H1 (cell line): Measurements from ENCODE around the gene UVSSA. TPM values are rescaled to one million over a fixed set of nuclear protein-coding genes. Genes with fewer than 3 reads are reported as not detected.

ENCODE experiments used
- CTCF ChIA-PET: fragments of 300-600 bp; sonication (Branson Sonifier 250); formaldehyde crosslinking; loops from one replicate; lab custom pipeline; 2021; ENCODE audit not compliant: partially characterized antibody; lab: Charles Lee
- POLR2A ChIA-PET: fragments of 300-600 bp; sonication (Branson Sonifier 250); formaldehyde crosslinking; loops from one replicate; lab custom pipeline; 2021; ENCODE audit warnings: inconsistent platforms; ENCODE audit not compliant: partially characterized antibody; lab: Charles Lee
- DNase-seq, 2 experiments: peaks; one replicate each; pipeline versions ENCODE4 v3.0.0 to v3.0.0-alpha.2; 2010 to 2022; ENCODE audit warnings: low spot score in 2 of 2, low read depth in 1 of 2, mixed read lengths in 1 of 2
- FAIRE-seq: peaks from 2 replicates; lab custom pipeline; 2011; peaks lifted over from hg19 to GRCh38; lab: Jason Lieb, UNC
- H2AFZ ChIP-seq: 2 replicates; pipeline ENCODE4 v1.8.1; 2012; ENCODE audit warnings: low read length, inconsistent platforms
- H2AK5ac ChIP-seq: 2 replicates; pipeline ENCODE4 v1.6.1; 2013; ENCODE audit warnings: low read depth, low read length
- H2BK120ac ChIP-seq: replicated peaks from 2 replicates; pipeline ENCODE3; 2013; ENCODE audit warnings: low read depth, low read length, inconsistent platforms
- H2BK12ac ChIP-seq: 2 replicates; pipeline ENCODE4 v1.6.1; 2013; ENCODE audit warnings: low read depth, low read length
- H2BK15ac ChIP-seq: 2 replicates; pipeline ENCODE4 v1.6.1; 2013; ENCODE audit warnings: low read length
- H2BK20ac ChIP-seq: 2 replicates; pipeline ENCODE4 v1.6.1; 2013; ENCODE audit warnings: low read length
- H2BK5ac ChIP-seq: 2 replicates; pipeline ENCODE4 v1.6.1; 2013; ENCODE audit warnings: low read depth, low read length
- H3K14ac ChIP-seq: 2 replicates; pipeline ENCODE4 v1.6.1; 2013; ENCODE audit warnings: inconsistent platforms; ENCODE audit not compliant: insufficient read length
- H3K18ac ChIP-seq: 2 replicates; pipeline ENCODE4 v1.6.1; 2013; ENCODE audit warnings: low read length; ENCODE audit errors: extremely low read depth
- H3K23ac ChIP-seq: 2 replicates; pipeline ENCODE4 v1.6.1; 2013; ENCODE audit warnings: inconsistent platforms; ENCODE audit not compliant: insufficient read length
- H3K23me2 ChIP-seq: 2 replicates; pipeline ENCODE4 v1.6.1; 2013; ENCODE audit warnings: low read depth, low read length
- H3K27ac ChIP-seq: 2 replicates; pipeline ENCODE4 v1.6.1; 2011; ENCODE audit warnings: low read depth, low read length, inconsistent platforms
- H3K27me3 ChIP-seq, 4 experiments: replicated peaks in 1 of 4; 1 replicate in 1 of 4; 2 replicates in 3 of 4; pipeline versions ENCODE4 v1.6.1 to v1.8.1; 2011 to 2013; ENCODE audit warnings: low read length in 3 of 4, mild to moderate bottlenecking in 3 of 4, inconsistent platforms in 2 of 4, mixed read lengths in 2 of 4, moderate library complexity in 1 of 4; ENCODE audit not compliant: control insufficient read depth in 3 of 4, insufficient read depth in 3 of 4; ENCODE audit errors: extremely low read depth in 1 of 4
- H3K36me3 ChIP-seq, 4 experiments: 2 replicates each; pipeline versions ENCODE4 v1.6.1 to v1.8.1; 2011 to 2013; ENCODE audit warnings: mild to moderate bottlenecking in 4 of 4, low read length in 3 of 4, moderate library complexity in 2 of 4, control low read depth in 1 of 4, inconsistent platforms in 1 of 4; ENCODE audit not compliant: insufficient read depth in 4 of 4, control insufficient read depth in 2 of 4
- H3K4ac ChIP-seq: replicated peaks from 2 replicates; pipeline ENCODE3; 2013; ENCODE audit warnings: low read length, low read depth, mixed read lengths, inconsistent platforms; ENCODE audit not compliant: insufficient read length
- H3K4me1 ChIP-seq, 4 experiments: replicated peaks in 1 of 4; 1 replicate in 1 of 4; 2 replicates in 3 of 4; pipeline versions ENCODE4 v1.6.1 to v1.8.1; 2011 to 2013; ENCODE audit warnings: low read length in 3 of 4, inconsistent platforms in 2 of 4, mixed read lengths in 1 of 4; ENCODE audit not compliant: insufficient read depth in 4 of 4, control insufficient read depth in 3 of 4
- H3K4me2 ChIP-seq, 2 experiments: 2 replicates each; pipeline versions ENCODE4 v1.6.1 to v1.8.1; 2011 to 2013; ENCODE audit warnings: low read depth in 2 of 2, low read length in 2 of 2, control low read depth in 1 of 2, inconsistent platforms in 1 of 2, mild to moderate bottlenecking in 1 of 2; ENCODE audit not compliant: insufficient read depth in 1 of 2
- H3K4me3 ChIP-seq, 4 experiments: fragments of 200-600, 300-600 bp in 1 of 4; sonication (generic), shearing (Covaris generic), sonication (Bioruptor Twin) in 1 of 4; 2 replicates each; pipeline versions ENCODE4 v1.5.1 to v1.8.1; 2011 to 2016; ENCODE audit warnings: low read length in 4 of 4, low read depth in 3 of 4, control low read depth in 2 of 4, inconsistent platforms in 2 of 4, mild to moderate bottlenecking in 2 of 4, mixed read lengths in 1 of 4, moderate library complexity in 1 of 4; ENCODE audit not compliant: insufficient read depth in 2 of 4; ENCODE audit errors: extremely low read depth in 1 of 4
- H3K56ac ChIP-seq: replicated peaks from 2 replicates; pipeline ENCODE3; 2013; ENCODE audit warnings: low read depth, mild to moderate bottlenecking, mixed read lengths, low read length, inconsistent platforms; ENCODE audit not compliant: insufficient read length
- H3K79me1 ChIP-seq: 2 replicates; pipeline ENCODE4 v1.6.1; 2013; ENCODE audit warnings: low read depth, low read length, control low read depth
- H3K79me2 ChIP-seq, 2 experiments: 2 replicates each; pipeline versions ENCODE4 v1.6.1 to v1.8.1; 2012 to 2013; ENCODE audit warnings: low read length in 2 of 2, mild to moderate bottlenecking in 2 of 2, inconsistent platforms in 1 of 2; ENCODE audit not compliant: insufficient read depth in 2 of 2, control insufficient read depth in 1 of 2
- H3K9ac ChIP-seq, 4 experiments: replicated peaks in 1 of 4; 1 replicate in 1 of 4; 2 replicates in 3 of 4; pipeline versions ENCODE4 v1.6.1 to v1.8.1; 2011 to 2013; ENCODE audit warnings: low read depth in 3 of 4, low read length in 3 of 4, control low read depth in 2 of 4, mild to moderate bottlenecking in 2 of 4, moderate library complexity in 2 of 4, inconsistent platforms in 1 of 4; ENCODE audit errors: extremely low read depth in 1 of 4
- H3K9me3 ChIP-seq, 2 experiments: 2 replicates each; pipeline versions ENCODE4 v1.6.1 to v1.8.1; 2012 to 2013; ENCODE audit warnings: mild to moderate bottlenecking in 2 of 2, moderate library complexity in 2 of 2, control low read depth in 1 of 2, inconsistent platforms in 1 of 2, low read depth in 1 of 2, low read length in 1 of 2, mixed read lengths in 1 of 2; ENCODE audit not compliant: insufficient read depth in 2 of 2
- H4K20me1 ChIP-seq, 2 experiments: replicated peaks in 1 of 2; 2 replicates each; pipeline versions ENCODE3 to v1.8.1; 2011 to 2013; ENCODE audit warnings: inconsistent platforms in 2 of 2, low read length in 2 of 2, mild to moderate bottlenecking in 1 of 2; ENCODE audit not compliant: insufficient read depth in 2 of 2, control insufficient read depth in 1 of 2
- H4K5ac ChIP-seq: 2 replicates; pipeline ENCODE4 v1.6.1; 2013; ENCODE audit warnings: low read length, low read depth, mixed read lengths, inconsistent platforms; ENCODE audit not compliant: insufficient read length
- H4K8ac ChIP-seq: 2 replicates; pipeline ENCODE4 v1.8.0; 2013; ENCODE audit warnings: mild to moderate bottlenecking, moderate library complexity, low read length, inconsistent platforms; ENCODE audit not compliant: insufficient read depth; ENCODE audit errors: extremely low read depth
- H4K91ac ChIP-seq: replicated peaks from 2 replicates; pipeline ENCODE3; 2013; ENCODE audit warnings: low read length, mixed read lengths, inconsistent platforms; ENCODE audit not compliant: insufficient read length
- BRCA1 ChIP-seq: IDR thresholded peaks from 2 replicates; pipeline ENCODE4 v1.6.1; 2012; ENCODE audit warnings: low read depth, low read length, improper control_type of control experiment
- EP300 ChIP-seq, 2 experiments: IDR thresholded peaks; 1 replicate in 1 of 2; 2 replicates in 1 of 2; pipeline ENCODE4 v1.6.1; 2011 to 2012; ENCODE audit warnings: low read depth in 2 of 2, low read length in 2 of 2, mild to moderate bottlenecking in 2 of 2, borderline replicate concordance in 1 of 2, inconsistent platforms in 1 of 2, moderate library complexity in 1 of 2
- EZH2 ChIP-seq: fragments of 200-600 bp; sonication (generic); IDR thresholded peaks from 2 replicates; pipeline ENCODE4 v1.7.1; 2012; ENCODE audit warnings: low read depth, mild to moderate bottlenecking, moderate library complexity, low read length, inconsistent platforms; ENCODE audit not compliant: severe bottlenecking
- JUN ChIP-seq: IDR thresholded peaks from 2 replicates; pipeline ENCODE4 v1.6.1; 2011; ENCODE audit warnings: low read depth, mild to moderate bottlenecking, improper control_type of control experiment, low read length
- KDM1A ChIP-seq: fragments of 200-600, 300-600 bp; sonication (generic); IDR thresholded peaks from 2 replicates; pipeline ENCODE4 v1.7.1; 2016; ENCODE audit warnings: mild to moderate bottlenecking, low read length, borderline replicate concordance
- SIRT6 ChIP-seq: IDR thresholded peaks from one replicate; pipeline ENCODE4 v1.7.1; 2012; ENCODE audit warnings: low read length, inconsistent platforms
- SRF ChIP-seq: IDR thresholded peaks from 2 replicates; pipeline ENCODE4 v1.6.1; 2011; ENCODE audit warnings: mild to moderate bottlenecking, low read depth, low read length, moderate library complexity
- TAF1 ChIP-seq: IDR thresholded peaks from 2 replicates; pipeline ENCODE4 v1.6.1; 2011; ENCODE audit warnings: mild to moderate bottlenecking, low read depth, low read length
- TAF7 ChIP-seq: optimal IDR thresholded peaks from 2 replicates; pipeline ENCODE3; 2011; ENCODE audit warnings: low read depth, mild to moderate bottlenecking, inconsistent platforms, low read length, moderate library complexity, borderline replicate concordance
- TCF12 ChIP-seq: IDR thresholded peaks from 2 replicates; pipeline ENCODE4 v1.6.1; 2011; ENCODE audit warnings: low read depth, mild to moderate bottlenecking, low read length
- USF2 ChIP-seq: IDR thresholded peaks from 2 replicates; pipeline ENCODE4 v1.6.1; 2011; ENCODE audit warnings: low read length, improper control_type of control experiment
- YY1 ChIP-seq: IDR thresholded peaks from 2 replicates; pipeline ENCODE4 v1.6.1; 2011; ENCODE audit warnings: low read depth, mild to moderate bottlenecking, low read length
- ZNF274 ChIP-seq: IDR thresholded peaks from 2 replicates; pipeline ENCODE4 v1.7.0; 2012; ENCODE audit warnings: low read length, borderline replicate concordance; ENCODE audit errors: extremely low read depth
- WGBS, 2 experiments: shearing (Covaris generic) in 1 of 2; methylation state at CpG; one replicate each; pipeline versions ENCODE4 v1.1.6 to v1.1.7; 2013 to 2015; ENCODE audit warnings: low lambda C conversion rate in 2 of 2, mixed read lengths in 2 of 2, inconsistent platforms in 1 of 2, low coverage in 1 of 2, missing lambda C conversion rate in 1 of 2; ENCODE audit not compliant: insufficient replicate concordance in 2 of 2, insufficient coverage in 1 of 2, insufficient read length in 1 of 2; ENCODE audit errors: extremely low coverage in 1 of 2, missing lambda C conversion rate in 1 of 2; 5-methylcytosine and 5-hydroxymethylcytosine counted together
- polyA plus RNA-seq, 7 experiments: library from polyadenylated mRNA; depleted of rRNA in 3 of 7; stranded (reverse) in 5 of 7; unstranded in 2 of 7; fragments of >200 nt in 5 of 7; fragments of 200-250 nt in 2 of 7; gene quantifications; 1 replicate in 5 of 7; 2 replicates in 1 of 7; 4 replicates in 1 of 7; pipeline versions ENCODE4 v1.2.1 to v1.2.3, GENCODE V29; 2011 to 2013; ENCODE audit warnings: missing spikeins in 2 of 7, mixed read lengths in 2 of 7
- total RNA-seq: library from RNA; stranded (reverse); fragmentation: NEBNext Ultra II Directional; extraction: Animal tissue kit (Norgen Biotek cat#: 25700); gene quantifications from 2 replicates; pipeline ENCODE4 v1.2.1, GENCODE V29; 2021

Gene UVSSA
- total and polyA plus RNA-seq, 2 of the 8 experiments (the other 6 are each of a cell fraction or from before 2014, with no cell fraction given): 14.5 to 19.4 TPM

GRCh38 chr4:1416948-1417260, 69.9 kb downstream of the UVSSA start:
- WGBS, 2 experiments: 94% methylated on average over 7 of the region's 7 CpGs; no CpG with 5 or more reads in 1 of the 2 experiments
- Histone ChIP-seq H3K27ac (no peak overlapping the region), H4K91ac (no peak overlapping the region), H4K20me1 (peaks cover 4 to 7% of the 10 kb centered on the region in 2 experiments), H3K79me2 (no peaks in the 10 kb centered on the region), H3K9me3 (no peaks in the 10 kb centered on the region), H3K79me1 (no peaks in the 10 kb centered on the region), H3K56ac (no peak overlapping the region), H2AK5ac (no peak overlapping the region), H3K4me3 (no peak overlapping the region), H2BK20ac (no peak overlapping the region)
- CTCF ChIA-PET: interaction anchor here (1.1 kb wide), 1 partner anchor 62 kb away, joined by 3 read pairs; no protein-coding TSS in a partner anchor
- TF ChIP-seq SIRT6 (no peak), YY1 (no peak), KDM1A (no peak), TAF1 (no peak), ZNF274 (no peak), TAF7 (no peak), TCF12 (no peak), USF2 (no peak), JUN (no peak), EZH2 (no peak), SRF (no peak), BRCA1 (no peak), EP300 (IDR thresholded peaks at IDR 0.05; ENCODE audit: borderline replicate concordance in 1 of 2, low read depth in 2 of 2, low read length in 2 of 2) (no peak)
- TF ChIP-seq, all 59 proteins: peak for 0
- Histone ChIP-seq H2BK15ac (no peak overlapping the region), H3K23me2 (no peaks in the 10 kb centered on the region; the same call in 1 of the 2 replicates), H3K4me1 (peaks cover 0 to 10% (median 2%) of the 10 kb centered on the region in 4 experiments; a peak in 4 of 7 replicates), H3K36me3 (no peaks in the 10 kb centered on the region), H3K14ac (no peak overlapping the region), H3K27me3 (peaks cover 0 to 23% (median 19%) of the 10 kb centered on the region in 4 experiments; a peak in 6 of 7 replicates), H2BK12ac (no peak overlapping the region), H3K4me2 (no peak overlapping the region), H2BK120ac (no peak overlapping the region), H3K9ac (no peak overlapping the region), H2BK5ac (no peak overlapping the region), H4K8ac (no peak overlapping the region), H3K23ac (no peak overlapping the region), H4K5ac (no peak overlapping the region), H2AFZ (no peak overlapping the region), H3K18ac (no peak overlapping the region), H3K4ac (no peak overlapping the region)
- DNase-seq: no peak
- POLR2A ChIA-PET: interaction anchor here (0.6 kb wide), 1 partner anchor 46 kb away, joined by 3 read pairs; no protein-coding TSS in a partner anchor
- no peak for FAIRE-seq
